HG02588 (cell line): Measurements from ENCODE around the gene TMCO4.
"Not testable (repeated sequence)": the region's sequence is repeated elsewhere in the genome, so short reads cannot be mapped to it uniquely, and the experiment has no call there.

Experiments used
- ATAC-seq: cut with Tn5 transposase; IDR thresholded peaks from one replicate; pipeline ENCODE4 v1.9.1; 2021; ENCODE audit warnings: mild to moderate bottlenecking, moderate library complexity; ENCODE audit not compliant: unreplicated experiment

Gene TMCO4

DNA sequence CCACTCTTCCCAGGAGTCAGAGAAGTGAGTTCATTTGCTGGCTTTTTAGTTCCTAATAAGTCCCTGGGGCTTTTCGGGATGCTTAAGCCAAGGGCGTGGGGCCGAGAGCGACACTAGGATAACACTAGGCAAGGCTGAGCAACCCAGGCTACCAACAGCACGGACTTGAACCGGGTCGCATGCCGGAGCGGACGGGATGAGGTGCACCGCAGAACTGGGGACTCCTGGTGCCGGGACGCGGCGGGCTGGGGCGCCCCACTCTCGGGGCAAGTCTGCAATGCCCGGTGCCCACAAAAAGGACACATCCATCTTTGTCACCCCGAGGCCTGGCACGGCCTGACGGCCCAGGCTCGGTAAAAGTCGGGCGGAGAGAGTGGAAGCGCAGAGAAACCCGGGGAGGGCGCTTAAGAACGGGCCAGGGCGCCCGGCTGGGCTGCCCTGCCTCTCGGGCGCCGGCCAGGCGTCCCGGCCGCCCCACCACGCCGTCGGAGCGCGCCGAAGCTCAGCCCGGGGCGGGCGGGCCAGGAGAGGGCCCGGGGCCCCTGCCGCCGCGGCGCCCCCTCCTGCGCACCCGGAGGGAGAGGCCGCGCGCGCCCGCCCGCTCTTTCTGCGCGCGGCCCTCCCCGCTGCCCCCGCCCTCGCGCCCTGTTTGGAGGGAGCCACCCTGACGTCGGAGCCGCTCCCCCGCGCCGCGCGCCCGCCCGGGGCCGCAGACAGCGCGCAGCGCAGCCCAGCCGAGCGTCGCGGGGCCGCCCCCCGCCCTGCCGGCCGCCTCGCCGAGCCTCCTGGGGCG lies 155.9 kb downstream of the TMCO4 start, which contains the start of gene NBL1:
Gene NBL1 (plus strand): TSS at position 710 of the 793 bp plus-strand sequence. CDS start 10,720 bp downstream, outside the sequence.
- ATAC-seq = no peak

DNA sequence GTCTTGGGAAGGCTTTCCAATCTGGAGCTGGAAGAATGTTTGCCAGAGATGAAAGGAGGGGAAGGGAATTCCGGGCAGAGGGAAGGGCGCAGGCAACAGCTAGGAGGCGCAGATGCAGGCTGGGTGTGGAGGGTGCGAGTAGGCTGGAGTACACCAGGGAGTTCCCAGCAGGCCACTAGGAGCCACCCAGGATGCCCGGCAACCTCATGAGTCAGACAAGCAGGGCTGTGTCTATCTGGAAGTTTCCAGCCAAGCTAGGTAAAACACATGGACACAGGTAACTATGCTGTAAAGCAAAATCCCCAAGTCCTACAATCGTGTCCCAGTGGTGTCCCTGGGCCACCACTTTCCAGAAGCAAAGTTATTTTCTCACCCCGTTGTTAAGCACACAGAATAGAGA lies 156.6 kb downstream of the TMCO4 start:
- ATAC-seq = no peak

DNA sequence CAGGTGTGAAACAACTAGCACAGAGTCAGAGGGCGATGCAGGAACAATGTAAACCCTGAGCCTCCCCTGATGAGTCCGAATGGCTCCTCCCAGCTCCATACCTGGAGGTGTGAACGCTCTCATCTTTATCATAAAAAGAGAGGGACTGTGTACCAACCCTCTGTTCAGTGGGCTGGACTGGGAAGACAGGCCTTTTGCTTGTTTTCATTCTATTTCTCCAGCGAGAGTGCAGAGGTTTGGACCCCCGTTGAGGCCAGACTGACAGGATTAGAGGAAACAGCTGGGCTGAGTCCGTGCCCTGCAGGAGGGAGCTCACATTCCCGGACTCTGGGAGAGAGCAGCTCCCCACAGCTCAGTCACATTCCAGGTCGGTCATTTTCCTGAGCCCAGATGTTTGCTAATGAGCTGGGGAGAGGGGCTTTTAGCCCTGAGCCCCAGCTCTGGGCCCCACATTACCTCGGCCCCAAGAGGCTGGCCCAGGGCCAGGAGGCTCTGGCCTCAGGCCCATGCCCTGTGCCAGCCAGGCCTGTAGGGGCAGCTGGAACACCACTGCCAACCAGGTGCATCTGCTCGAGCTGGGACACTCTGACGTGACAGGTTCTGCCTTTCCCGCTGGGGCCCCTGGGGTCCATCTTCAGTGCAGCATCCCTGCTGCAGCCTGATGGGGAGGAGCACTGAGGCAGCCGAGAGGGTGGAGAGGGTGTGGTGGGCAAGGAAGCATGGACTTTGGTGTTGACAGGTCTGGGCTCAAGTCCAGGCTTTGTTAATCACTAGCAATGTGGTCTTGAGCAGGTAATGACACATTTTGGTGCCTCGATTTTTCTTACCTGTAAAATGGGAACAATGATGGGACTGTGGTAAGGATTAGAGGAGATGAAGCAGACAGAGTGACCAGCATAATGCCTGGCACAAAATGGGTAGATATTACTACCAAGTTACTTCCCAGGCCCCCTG lies 159.1 kb downstream of the TMCO4 start:
- ATAC-seq = no peak

- ATAC-seq = no peak
Measured at GRCh38 chr1:19639999-19640362, 159.7 kb downstream of the TMCO4 start.

GRCh38 chr1:19639228-19639627 lies 160.5 kb downstream of the TMCO4 start:
- not testable (repeated sequence) for ATAC-seq

- ATAC-seq = no peak
Measured at GRCh38 chr1:19637606-19638005, 162.1 kb downstream of the TMCO4 start.

DNA sequence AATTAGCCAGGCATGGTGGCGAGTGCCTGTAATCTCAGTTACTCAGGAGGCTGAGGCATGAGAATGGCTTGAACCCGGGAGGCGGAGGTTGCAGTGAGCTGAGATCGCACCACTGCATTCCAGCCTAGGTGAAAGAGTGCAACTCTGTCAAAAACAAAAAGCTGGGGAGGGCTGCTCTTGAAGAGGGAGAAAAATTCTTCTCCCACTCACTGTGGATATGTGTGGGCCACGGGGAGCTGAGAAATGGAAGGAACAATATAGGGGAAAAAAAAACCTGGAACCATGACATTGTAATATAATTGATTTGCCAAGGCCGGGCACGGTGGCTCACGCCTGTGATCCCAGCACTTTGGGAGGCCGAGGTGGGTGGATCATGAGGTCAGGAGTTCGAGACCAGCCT lies 163.0 kb downstream of the TMCO4 start:
- not testable (repeated sequence) for ATAC-seq

DNA sequence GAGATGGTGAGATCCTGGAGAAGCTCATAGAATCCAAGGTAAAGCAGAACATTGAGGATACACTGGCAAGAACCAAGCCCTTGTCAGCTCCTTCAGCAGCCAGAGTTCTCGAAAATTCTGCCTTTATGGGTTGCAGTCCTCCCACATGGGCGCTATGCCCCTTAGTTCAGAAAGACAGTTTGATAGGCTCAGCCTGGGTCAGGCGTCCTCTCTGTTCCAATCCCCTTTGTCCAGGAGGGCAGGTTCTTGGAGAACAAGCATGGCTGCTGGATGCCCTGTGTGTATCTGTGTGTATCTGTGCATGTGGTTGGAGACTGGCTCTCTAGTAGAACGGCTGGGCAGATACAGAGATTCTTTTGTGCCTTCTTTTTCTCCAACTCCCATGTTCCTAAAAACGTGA lies 163.7 kb downstream of the TMCO4 start:
- ATAC-seq = no peak

- no peak for ATAC-seq
Measured at GRCh38 chr1:19635646-19636045, 164.1 kb downstream of the TMCO4 start.

GRCh38 chr1:19635064-19635463 lies 164.7 kb downstream of the TMCO4 start:
- not testable (repeated sequence) for ATAC-seq

DNA sequence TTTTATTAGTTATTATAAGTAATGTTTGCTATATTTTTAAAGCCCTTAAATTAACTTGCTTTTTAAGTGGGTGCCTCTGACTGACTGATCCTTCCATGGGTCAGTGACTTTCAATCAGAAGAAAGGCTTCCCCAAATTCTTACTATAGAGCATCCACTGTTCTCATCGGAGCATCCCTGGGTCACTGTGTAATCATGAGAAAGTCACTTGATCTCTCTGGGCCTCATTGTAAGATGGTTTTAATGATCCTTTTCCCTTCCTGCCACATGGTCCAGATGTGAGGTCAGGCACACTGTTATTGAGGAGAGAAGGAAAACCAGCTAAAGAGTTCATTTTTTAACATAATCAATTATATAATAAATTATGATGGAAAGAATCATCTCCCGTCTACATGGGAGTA lies 166.6 kb downstream of the TMCO4 start:
- ATAC-seq = no peak
